DOHH2 (cell line): ENCODE measurements around the gene SIM1.

Experiments used
- CTCF ChIP-seq: fragments of 200-600 bp; sonication (generic); IDR thresholded peaks from one replicate; pipeline ENCODE4 v1.5.1; 2014; ENCODE audit warnings: antibody characterized with exemption, mild to moderate bottlenecking, low read depth, low read length; ENCODE audit not compliant: poor library complexity, severe bottlenecking
- EZH2phosphoT487 ChIP-seq: fragments of 200-600 bp; sonication (generic); IDR thresholded peaks from 2 replicates; pipeline ENCODE4 v1.6.1; 2017; ENCODE audit warnings: borderline replicate concordance, mild to moderate bottlenecking, antibody characterized with exemption, low read length, moderate library complexity, mixed read lengths

- no peak for TF ChIP-seq CTCF
- no peak for TF ChIP-seq EZH2phosphoT487
These were observed 44.4 kb upstream of the SIM1 start for GRCh38 chr6:100509101-100509500.
